ENCODE results near the gene DNAH1.
A peak's percentile ranks its signal among the peaks of the same experiment; 100 is the strongest.

Gene DNAH1

DNA sequence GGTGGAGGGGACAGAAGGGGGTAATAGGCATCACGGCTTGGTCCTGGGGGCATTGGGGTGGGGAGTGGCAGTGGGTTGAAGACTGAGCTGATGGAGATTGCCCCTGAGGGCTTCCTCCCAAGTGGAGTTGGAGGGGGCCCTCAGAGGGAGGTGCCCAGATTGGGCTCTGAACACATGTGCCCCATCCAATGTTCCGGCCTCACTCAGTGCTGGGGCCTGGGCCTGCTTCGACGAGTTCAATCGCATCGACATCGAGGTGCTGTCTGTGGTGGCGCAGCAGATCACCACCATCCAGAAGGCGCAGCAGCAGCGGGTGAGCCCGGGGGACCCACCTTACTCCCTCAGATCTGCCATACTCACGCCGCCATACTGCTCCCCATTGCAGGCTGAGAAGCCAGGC is 45.3 kb downstream of the DNAH1 start:
- DNase-seq, result no peak

DNA sequence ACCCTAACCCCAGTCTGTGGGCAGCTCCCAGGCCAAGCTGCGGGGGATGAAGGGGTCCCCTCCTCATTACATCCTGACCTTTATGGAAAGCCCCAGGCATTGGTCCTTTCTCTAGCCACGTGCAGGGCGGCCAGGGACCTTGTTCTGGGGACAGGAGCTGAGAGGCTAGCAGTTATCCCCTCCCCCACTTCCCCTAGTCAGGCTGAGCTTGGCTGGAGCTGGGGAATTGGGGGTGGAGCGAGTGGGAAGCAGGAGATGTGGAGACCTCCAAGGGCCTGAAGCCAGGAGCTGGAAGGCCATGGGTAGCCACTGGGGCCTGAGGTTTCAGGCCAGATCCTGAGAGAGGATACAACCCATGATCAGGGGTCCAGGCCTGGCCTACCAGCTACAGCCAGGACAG is 45.8 kb downstream of the DNAH1 start:
- DNase-seq, result no peak

DNA sequence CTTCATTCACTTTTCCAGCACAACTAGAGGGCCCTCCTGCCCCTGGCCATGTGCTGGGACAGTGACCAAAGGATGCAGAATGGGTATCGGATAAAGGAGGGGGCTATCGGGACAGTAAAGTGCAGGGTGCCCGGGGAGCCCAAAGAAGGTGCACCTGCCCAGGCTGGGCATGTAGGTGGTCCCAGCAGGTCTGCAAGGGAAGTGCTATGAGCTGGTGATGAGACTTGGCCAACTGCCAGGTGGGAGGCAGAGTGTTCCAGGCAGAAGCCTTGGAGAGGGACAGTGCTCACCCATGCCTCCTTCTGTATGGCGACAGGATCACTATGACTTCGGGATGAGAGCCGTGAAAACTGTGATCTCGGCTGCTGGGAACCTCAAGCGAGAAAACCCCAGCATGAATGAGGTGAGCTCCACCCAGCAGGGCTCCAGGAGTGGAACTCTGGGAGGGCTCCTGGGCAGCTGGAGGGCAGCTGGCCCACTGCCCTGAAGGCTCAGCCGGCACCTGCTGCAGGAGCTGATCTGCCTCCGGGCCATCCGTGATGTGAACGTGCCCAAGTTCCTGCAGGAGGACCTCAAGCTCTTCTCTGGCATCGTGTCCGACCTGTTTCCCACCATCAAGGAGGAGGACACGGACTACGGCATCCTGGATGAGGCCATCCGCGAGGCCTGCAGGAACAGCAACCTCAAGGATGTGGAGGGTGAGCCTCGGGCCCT is 48.4 kb downstream of the DNAH1 start:
- DNase-seq, result peak; percentile 45

DNA sequence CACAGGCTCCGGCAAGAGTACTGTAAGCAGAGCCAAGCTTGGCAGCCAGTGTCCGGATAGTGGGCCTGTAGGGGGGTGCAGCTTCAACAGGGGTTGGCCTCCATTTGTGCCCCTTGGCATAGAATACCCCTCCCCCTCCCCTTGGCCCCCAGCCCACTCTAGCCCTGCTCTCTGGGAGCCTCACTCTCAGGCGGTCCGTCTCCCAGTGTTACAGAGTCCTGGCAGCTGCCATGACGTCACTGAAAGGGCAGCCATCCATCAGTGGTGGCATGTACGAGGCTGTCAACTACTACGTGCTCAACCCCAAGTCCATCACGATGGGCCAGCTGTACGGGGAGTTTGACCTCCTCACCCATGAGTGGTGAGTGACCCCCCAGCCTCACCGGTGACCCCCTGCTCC is 50.4 kb downstream of the DNAH1 start:
- DNase-seq, result peak; percentile 54

DNA sequence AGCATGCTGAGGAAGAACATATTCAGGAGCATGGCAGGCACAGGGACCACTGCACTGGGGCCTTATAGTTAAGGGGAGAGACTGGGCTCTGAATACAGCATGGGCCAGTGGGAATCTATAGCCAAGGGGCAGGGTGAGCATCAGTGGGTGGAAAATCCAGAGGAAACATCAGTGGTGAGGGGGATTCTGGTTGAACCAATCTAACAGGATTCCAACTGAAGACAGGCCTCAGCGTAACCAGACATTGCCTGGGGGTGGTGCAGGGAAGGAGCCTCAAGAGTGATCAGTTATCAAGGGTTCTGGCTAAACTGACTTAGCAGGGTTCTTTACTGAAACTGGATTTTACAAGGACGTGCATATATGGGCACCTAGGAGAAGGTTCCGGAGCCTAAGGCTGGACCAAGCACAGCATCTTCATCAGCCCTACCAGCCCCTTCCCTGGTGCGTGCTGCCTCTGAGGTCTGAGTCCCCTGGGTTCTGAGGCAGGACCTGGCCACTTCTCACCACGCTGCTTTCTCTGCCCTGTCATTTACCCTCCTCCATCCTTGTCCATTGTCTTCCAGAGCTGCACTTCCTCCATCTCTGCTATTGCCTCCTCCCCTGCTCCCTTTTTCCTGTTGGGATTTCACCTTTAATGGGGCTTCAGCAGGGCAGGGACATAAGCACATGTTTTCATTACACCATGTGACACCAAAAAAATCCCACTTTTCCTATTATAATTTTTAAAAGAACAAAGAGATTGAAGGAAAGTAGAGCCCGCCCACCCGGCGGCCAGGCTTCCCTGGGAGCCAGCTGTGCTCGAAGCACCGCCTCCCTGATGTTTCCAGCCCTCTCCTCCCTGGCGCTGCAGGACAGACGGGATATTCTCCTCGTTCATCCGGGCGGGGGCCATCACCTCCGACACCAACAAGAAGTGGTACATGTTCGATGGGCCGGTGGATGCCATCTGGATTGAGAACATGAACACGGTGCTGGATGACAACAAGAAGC is 52.1 kb downstream of the DNAH1 start:
- DNase-seq, result no peak

DNA sequence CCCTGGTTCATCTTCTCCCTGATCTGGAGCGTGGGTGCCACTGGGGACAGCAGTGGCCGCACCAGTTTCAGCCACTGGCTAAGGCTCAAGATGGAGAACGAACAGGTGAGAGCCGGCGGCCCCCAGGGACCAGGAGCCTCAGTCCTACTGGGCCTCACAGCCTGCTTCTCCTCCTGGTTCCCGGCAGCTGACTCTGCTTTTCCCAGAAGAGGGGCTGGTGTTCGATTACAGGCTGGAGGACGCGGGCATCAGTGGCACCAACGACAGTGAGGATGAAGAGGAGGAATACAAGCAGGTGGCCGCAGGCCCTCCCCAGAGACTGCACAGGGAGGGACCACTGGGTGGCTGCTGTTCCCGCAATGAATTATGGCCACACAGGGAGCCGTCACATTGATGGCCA is 54.4 kb downstream of the DNAH1 start:
- no peak for DNase-seq

DNA sequence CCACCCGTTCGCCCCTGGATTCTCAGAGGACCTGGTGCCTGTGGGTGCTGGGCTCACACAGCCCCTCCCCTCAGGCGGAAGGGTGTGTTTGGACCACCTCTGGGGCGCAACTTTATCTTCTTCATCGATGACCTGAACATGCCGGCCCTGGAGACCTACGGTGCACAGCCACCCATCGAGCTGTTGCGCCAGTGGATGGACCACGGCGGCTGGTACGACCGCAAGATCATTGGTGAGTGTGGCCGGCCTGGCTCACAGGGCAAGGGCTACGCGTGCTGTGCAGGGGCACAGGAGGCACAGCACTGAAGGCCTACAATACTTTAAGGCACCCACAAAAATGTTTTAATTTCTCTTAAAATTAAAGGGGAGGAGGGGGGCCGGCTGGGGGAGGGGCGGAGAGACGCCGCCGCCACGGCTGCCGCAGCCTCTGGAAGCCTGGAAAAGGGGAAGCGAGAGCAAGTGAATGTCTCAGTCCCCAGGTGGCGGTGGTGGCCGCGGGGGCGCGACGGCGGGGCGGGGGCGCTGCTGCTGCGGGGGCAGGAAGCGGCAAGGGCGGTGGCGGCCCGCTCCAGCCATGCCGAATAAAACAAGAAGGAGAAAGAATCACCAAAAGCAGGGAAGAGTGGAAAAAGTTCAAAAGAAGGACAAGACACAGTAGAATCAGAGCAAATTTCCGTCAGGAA is 56.8 kb downstream of the DNAH1 start:
- DNase-seq, result no peak

DNA sequence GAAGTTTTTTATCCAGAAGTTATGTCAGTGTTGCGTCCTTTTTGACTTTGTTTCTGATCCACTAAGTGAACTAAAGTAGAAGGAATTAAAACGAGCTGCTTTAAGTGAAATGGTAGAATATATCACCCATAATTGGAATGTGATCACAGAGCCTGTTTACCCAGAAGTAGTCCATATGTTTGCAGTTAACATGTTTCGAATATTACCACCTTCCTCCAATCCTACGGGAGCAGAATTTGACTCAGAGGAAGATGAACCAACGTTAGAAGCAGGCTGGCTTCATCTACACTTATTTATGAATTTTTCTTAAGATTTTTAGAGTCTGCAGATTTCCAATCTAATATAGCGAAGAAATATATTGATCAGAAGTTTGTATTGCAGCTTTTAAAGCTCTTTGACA is 57.6 kb downstream of the DNAH1 start:
- DNase-seq, result no peak

DNA sequence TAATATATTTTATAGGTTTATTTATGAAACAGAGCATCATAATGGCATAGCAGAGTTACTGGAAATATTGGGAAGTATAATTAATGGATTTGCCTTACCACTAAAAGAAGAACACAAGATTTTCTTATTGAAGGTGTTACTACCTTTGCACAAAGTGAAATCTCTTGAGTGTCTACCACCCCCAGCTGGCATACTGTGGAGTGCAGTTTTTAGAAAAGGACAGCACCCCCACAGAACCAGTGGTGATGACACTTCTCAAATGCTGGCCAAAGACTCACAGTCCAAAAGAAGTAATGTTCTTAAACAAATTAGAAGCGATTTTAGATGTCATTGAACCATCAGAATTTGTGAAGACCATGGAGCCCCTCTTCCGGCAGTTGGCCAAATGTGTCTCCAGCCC is 58.1 kb downstream of the DNAH1 start:
- no peak for DNase-seq

DNA sequence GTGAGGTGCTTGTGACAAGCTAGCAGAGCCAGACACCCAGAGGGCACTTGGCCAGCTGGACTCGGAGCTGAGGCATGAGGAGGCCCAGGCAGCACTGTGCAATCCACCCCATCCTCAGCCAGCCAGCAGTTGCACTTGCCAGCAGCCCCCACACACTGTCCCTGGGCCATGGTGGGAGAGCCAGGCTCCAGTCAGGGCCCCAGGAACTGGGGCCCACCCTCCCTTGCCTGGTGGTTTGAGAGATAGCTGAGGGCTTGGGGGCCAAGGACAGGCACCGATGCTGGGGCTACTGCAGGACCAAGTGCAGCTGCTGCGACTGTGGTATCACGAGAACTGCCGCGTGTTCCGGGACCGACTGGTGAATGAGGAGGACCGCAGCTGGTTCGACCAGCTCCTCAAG is 63.5 kb downstream of the DNAH1 start:
- DNase-seq, result no peak

DNA sequence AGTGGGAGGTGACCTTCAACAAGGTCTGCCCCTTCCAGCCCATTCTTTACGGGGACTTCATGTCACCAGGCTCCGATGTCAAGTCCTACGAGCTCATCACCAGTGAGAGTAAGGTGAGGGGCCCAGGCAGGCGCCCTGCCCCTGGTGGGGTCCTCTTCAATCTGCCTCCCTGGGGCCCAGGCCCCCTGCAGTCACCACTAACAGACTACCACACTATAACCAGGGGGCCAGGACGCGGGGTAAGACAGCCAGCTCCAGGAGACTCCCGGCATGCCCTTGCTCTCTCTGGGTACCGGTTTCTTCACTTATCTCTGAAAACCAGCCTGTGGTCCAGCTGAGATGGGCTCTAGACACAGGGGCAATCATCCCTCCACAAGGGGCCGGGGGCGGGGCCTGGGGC is 63.9 kb downstream of the DNAH1 start:
- no peak for DNase-seq

DNA sequence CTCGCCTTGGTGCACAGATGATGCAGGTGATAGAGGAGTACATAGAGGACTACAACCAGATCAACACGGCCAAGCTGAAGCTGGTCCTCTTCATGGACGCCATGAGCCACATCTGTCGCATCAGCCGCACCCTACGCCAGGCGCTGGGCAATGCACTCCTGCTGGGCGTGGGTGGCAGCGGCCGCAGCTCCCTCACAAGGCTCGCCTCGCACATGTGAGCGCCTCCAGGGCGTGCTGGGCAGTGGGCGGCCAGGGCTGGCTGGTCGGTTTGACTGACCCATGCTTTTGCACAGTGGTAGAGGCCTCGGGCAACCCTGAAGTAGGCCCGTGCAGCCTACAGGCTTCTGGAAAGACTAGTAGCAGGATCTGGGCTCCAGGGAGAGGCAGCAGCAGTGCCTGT is 65.5 kb downstream of the DNAH1 start:
- no peak for DNase-seq

DNA sequence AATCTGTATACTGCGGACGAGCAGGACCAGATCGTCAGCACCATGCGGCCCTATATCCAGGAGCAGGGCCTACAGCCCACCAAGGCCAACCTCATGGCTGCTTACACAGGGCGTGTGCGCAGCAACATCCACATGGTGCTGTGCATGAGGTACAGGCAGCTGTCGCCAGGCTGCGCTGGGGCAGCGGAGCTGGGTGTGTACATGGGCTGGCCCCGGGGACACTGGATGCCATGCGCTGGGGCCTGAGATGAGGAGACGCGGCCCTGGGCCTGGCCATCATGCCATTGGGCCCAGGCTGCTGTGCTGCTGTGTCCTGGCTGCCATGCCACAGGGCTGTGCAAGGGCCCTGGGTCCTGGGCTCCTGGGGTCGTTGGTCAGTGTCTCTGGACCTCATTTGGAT is 67.3 kb downstream of the DNAH1 start:
- DNase-seq, result no peak

DNA sequence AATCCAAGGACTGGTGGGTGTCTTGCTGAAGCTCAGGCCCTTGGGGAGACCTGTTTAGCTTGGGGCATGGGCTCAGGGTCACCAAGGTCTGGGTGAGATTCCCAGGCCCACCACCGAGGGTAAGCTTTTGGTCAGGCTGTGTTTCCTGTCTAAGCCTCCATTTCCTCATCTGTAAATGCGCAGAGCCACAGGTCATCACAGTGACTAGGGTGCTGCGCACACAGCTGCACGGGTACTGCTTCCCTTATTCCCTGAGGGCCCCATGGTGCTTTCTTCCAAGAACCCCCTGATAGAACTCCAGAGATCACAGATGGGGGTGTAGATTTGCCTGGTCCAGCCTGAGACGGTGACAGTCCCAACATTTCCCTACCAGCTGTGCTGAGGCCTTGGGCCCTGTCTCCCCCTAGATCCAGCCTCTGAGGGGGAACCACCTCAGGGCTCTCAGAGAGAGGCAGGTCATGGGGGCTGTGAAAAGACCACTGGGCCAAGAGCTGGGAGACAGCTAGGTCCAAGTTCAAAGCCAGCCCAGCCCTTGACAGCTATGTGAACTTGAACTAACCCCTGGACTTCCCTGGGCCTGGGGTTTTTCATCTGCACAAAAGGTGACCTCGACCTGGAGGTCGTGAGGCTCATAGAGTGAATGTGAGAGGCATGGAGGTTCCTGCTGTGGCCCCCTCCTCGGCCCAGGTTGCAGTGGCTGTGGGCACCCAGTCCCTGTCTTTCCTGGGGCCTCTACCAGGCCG is 68.1 kb downstream of the DNAH1 start:
- DNase-seq, result no peak

DNA sequence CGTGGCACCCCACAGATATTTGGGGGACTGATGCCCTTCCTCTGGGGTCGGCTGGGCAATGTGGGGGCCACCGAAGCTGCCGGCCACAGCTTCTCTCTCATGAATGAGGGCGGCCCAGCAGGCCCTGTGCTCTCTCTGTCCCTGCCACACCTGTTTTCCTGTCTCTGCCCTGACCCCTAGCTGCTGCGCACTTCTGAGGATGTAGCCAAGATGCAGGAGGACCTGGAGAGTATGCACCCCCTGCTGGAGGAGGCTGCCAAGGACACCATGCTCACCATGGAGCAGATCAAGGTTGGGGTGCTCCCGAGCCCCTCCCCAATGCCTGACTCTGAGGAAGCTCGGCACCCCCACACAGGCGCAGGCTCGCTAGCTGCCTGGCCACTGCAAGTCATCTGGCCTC is 69.0 kb downstream of the DNAH1 start:
- DNase-seq, result peak; percentile 18

DNA sequence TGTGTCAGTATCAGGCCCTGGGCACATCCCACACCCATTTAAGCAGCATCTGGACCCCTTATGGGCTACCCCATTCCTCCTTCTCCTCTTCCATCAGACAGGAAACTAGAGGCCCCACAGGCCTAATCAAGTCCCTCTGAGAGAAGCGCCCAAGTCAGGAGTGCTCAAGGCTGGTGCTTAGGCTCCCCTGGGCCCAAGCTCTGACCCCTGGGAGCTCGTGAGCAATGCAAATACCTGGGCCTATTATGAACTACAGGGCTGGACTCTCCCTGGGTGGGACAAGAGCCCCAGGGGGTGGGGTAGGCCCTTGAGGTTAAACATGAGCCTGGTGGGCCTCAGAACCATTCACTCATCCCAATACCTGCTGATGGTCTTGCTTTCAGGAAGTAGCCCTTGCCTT is 71.4 kb downstream of the DNAH1 start:
- DNase-seq, result no peak

DNA sequence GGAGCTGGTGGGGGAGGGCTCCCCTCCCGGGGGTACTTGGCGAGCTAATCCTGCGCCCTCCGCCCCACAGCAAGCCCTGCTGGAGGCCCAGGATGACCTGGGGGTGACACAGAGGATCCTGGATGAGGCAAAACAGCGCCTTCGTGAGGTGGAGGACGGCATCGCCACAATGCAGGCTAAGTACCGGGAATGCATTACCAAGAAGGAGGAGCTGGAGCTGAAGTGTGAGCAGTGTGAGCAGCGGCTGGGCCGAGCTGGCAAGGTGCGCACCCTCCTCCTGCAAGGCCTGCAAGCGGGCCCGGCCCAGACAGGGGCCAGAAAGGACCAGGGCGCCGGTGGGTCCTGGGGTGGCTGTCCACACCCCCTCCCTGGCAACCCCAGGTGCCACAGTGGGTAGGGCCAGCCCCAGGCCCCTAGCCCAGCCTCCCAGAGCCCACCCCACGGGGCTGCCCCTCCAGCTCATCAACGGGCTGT is 72.3 kb downstream of the DNAH1 start:
- DNase-seq, result no peak

DNA sequence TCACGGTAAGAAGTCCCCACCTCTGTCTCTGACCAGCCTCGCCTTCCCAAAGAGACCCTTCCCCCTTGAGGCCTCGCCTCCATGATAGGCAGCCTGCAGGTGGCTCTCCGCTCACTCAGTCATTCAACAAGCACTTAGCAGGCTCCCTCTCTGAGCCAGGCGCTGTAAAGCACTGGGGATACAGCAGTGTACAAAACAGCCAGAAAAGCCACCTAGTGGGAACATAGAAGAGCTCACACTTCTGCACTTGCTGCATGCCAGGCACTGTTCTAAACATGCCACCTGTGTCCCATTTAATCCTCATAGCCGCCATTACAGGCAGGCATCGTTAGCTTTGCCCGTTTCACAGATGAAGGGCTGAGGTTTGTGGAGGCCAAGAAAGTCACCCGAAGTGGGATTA is 72.8 kb downstream of the DNAH1 start:
- DNase-seq, result no peak

DNA sequence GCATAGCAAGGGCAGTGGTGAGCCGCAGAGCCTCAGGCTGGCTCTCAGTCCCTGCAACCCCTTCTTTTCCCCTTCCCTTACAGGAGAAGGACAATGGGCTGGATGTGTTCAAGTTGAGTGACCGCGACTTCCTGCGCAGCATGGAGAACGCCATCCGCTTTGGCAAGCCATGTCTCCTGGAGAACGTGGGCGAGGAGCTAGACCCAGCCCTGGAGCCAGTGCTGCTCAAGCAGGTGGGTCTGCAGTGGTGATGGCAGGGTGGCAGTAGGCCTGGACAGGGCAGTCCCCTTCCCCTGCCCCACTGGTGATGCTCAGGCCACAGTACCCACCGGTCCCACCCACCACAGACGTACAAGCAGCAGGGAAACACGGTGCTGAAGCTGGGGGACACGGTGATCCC is 75.0 kb downstream of the DNAH1 start:
- DNase-seq, result no peak

DNA sequence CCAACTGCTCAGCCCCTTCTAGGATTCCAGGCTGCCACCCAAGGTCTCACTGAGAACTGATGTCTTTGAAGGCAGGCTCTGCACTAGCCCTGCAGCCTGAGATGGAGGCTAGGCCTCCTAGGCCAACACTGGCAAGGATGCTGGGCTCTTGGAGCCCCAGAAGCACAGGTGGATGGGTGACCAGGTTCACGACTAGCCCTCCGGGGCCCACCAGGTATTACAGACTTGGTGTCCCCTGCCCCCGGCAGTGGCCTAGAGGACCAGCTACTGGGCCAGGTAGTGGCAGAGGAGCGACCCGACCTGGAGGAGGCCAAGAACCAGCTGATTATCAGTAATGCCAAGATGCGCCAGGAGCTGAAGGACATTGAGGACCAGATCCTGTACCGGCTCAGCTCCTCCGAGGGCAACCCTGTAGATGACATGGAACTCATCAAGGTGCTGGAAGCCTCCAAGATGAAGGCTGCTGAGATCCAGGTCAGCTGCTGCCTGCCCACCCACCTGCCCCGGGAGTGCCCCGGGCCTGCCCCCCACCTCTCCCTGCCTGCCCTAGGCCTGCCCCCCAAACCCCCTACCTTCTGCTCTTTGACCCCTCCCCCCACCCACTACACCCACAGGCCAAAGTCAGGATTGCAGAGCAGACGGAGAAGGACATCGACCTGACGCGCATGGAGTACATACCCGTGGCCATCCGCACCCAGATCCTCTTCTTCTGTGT is 76.3 kb downstream of the DNAH1 start:
- no peak for DNase-seq

DNA sequence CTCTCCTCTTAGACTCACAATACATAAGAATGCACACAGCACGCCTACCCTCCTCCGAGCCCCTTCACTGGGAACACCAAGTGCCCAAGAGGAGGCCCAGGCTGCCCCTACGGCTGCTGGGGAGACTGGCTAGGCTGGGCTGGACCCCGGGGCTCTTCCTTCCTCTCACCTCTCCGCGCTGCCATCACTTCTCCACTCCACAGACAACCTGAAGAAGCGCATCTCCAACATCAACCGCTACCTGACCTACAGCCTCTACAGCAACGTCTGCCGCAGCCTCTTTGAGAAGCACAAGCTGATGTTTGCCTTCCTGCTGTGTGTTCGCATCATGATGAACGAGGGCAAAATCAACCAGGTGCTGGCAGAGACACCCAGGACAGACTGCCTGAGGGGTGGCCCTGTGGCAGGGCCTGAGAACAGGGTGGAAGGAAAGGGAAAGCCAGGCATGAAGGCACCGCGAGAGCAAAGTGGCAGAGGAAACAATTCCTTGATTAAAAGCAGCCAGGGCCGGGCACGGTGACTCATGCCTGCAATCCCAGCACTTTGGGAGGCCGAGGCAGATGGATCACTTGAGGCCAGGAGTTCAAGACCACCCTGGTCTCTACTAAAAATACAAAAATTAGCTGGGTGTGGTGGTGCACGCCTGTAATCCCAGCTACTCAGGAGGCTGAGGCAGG is 77.2 kb downstream of the DNAH1 start:
- DNase-seq, result no peak

All from SHP77 treated with DMSO at 0.1 percent for 48 hours (cell line).